ENCODE measurements around the gene KDM6A.
"Not testable (repeated sequence)": the region's sequence is repeated elsewhere in the genome, so short reads cannot be mapped to it uniquely, and the experiment has no call there.

Gene KDM6A

GRCh38 chrX:44931441-44931973, 58.5 kb downstream of the KDM6A start:
- no peak for DNase-seq

GRCh38 chrX:44935172-44935571, 62.2 kb downstream of the KDM6A start:
- DNase-seq = no peak

GRCh38 chrX:44935640-44936039, 62.7 kb downstream of the KDM6A start:
- DNase-seq = no peak

- no peak for DNase-seq
These were observed 64.6 kb downstream of the KDM6A start for GRCh38 chrX:44937606-44938005.

- DNase-seq = no peak
These were observed 65.1 kb downstream of the KDM6A start for GRCh38 chrX:44938111-44938510.

- DNase-seq = not testable (repeated sequence)
These were observed 67.6 kb downstream of the KDM6A start for GRCh38 chrX:44940541-44940940.

- DNase-seq = no peak
These were observed 70.0 kb downstream of the KDM6A start for GRCh38 chrX:44943007-44943406.

- no peak for DNase-seq
These were observed 71.9 kb downstream of the KDM6A start for GRCh38 chrX:44944894-44945293.

GRCh38 chrX:44945736-44946135, 72.7 kb downstream of the KDM6A start:
- DNase-seq = no peak

GRCh38 chrX:44946771-44947170, 73.8 kb downstream of the KDM6A start:
- no peak for DNase-seq

GRCh38 chrX:44947995-44948394, 75.0 kb downstream of the KDM6A start:
- no peak for DNase-seq

- no peak for DNase-seq
These were observed 75.4 kb downstream of the KDM6A start for GRCh38 chrX:44948406-44948805.

- no peak for DNase-seq
These were observed 76.1 kb downstream of the KDM6A start for GRCh38 chrX:44949125-44949524.

- not testable (repeated sequence) for DNase-seq
These were observed 77.7 kb downstream of the KDM6A start for GRCh38 chrX:44950471-44951366.

GRCh38 chrX:44951572-44952067, 78.6 kb downstream of the KDM6A start:
- no peak for DNase-seq

GRCh38 chrX:44952329-44953027, 79.5 kb downstream of the KDM6A start:
- DNase-seq = no peak

- no peak for DNase-seq
These were observed 80.9 kb downstream of the KDM6A start for GRCh38 chrX:44953734-44954502.

GRCh38 chrX:44954562-44954961, 81.6 kb downstream of the KDM6A start:
- DNase-seq = no peak

- no peak for DNase-seq
These were observed 84.9 kb downstream of the KDM6A start for GRCh38 chrX:44957848-44958247.

GRCh38 chrX:44958480-44958879, 85.5 kb downstream of the KDM6A start:
- no peak for DNase-seq

GRCh38 chrX:44961817-44962607, 89.0 kb downstream of the KDM6A start:
- no peak for DNase-seq

GRCh38 chrX:44962944-44963343, 90.0 kb downstream of the KDM6A start:
- DNase-seq = no peak
